Measurements from ENCODE around the gene PAFAH1B2.

DNA sequence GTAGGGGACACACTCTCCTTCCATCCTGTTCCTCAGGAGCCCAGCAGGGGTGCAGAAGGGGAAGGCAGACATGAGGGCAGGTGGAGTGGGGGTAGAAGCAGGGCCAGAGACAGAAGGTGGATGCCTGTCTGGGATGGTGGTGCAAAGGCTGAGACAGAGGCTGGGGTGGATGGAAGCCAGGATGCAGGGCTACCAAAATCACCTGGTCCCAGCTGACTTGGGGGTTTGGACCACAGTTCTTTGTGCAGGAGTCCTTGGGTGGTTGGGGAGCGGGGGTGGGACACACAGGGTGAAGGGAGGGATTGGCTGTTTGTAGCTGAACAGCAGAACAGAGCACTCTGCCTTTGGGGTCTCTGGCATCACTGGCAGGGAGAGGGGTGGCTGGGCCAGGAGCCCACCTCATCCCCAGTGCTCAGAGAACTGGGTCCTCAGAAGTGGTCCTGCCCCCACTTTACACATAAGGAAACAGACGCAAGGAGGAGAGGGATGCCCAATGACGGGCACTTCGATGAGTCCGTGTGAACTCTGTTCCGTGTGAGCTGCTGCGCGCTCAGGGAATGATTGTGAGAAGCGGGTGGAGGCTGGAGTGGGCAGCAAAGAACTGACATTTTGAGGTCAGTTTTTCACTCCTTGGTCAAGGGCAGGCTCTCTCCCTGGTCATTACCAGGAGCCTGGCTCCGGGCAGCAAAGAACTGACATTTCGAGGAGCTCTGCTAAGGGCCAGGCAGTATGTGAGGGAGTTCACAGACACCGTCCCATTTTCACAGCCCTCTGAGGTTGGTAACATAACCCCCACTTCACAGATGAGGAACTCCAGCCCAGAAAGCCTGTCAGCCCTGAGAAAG is 56.9 kb downstream of the PAFAH1B2 start:
- no peak for TF ChIP-seq POLR2A (IDR thresholded peaks at IDR 0.05)
- TF ChIP-seq, protein P1, sequence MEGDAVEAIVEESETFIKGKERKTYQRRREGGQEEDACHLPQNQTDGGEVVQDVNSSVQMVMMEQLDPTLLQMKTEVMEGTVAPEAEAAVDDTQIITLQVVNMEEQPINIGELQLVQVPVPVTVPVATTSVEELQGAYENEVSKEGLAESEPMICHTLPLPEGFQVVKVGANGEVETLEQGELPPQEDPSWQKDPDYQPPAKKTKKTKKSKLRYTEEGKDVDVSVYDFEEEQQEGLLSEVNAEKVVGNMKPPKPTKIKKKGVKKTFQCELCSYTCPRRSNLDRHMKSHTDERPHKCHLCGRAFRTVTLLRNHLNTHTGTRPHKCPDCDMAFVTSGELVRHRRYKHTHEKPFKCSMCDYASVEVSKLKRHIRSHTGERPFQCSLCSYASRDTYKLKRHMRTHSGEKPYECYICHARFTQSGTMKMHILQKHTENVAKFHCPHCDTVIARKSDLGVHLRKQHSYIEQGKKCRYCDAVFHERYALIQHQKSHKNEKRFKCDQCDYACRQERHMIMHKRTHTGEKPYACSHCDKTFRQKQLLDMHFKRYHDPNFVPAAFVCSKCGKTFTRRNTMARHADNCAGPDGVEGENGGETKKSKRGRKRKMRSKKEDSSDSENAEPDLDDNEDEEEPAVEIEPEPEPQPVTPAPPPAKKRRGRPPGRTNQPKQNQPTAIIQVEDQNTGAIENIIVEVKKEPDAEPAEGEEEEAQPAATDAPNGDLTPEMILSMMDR (IDR thresholded peaks at IDR 0.05 in 4 of 5, conservative IDR thresholded peaks at IDR 0.05 in 1 of 5), result no peak
